Measurements from ENCODE around the gene NCOA1. TPM values are rescaled to one million over a fixed set of nuclear protein-coding genes. Genes with fewer than 3 reads are reported as not detected.

Gene NCOA1
- total and polyA plus RNA-seq, 3 donors from 2014 or later: 52.3 to 124 (median 109) TPM

GRCh38 chr2:24725956-24726355 lies 234.9 kb downstream of the NCOA1 start:
- H3K36me3 ChIP-seq (ENCODE audit: low read depth, missing control alignments): no peaks in the 10 kb centered on the region
- no peak overlapping the region for H3K27ac ChIP-seq
- no peaks in the 10 kb centered on the region for H3K9me3 ChIP-seq
- WGBS, 2 donors: 72 to 80% methylated on average over 3 of the region's 3 CpGs
- TF ChIP-seq POLR2A (IDR thresholded peaks at IDR 0.05): no peak
- no peak for TF ChIP-seq CTCF (IDR thresholded peaks at IDR 0.05)
- no peaks in the 10 kb centered on the region for H3K27me3 ChIP-seq
- peaks cover 9% of the 10 kb centered on the region for H3K4me1 ChIP-seq
- no peak overlapping the region for H3K4me3 ChIP-seq
- no peak for DNase-seq
- intact Hi-C loops (cut with DNase I; ENCODE audit: low total_unique reads): no loop called here

GRCh38 chr2:24730481-24730880 lies 239.4 kb downstream of the NCOA1 start:
- Histone ChIP-seq H3K36me3 (ENCODE audit: low read depth, missing control alignments) (no peaks in the 10 kb centered on the region), H3K27me3 (no peaks in the 10 kb centered on the region), H3K27ac (no peak overlapping the region), H3K4me1 (no peaks in the 10 kb centered on the region), H3K4me3 (no peak overlapping the region), H3K9me3 (no peaks in the 10 kb centered on the region)
- 95 to 98% methylated on average over 7 of the region's 7 CpGs for WGBS, 2 donors
- intact Hi-C loops (cut with DNase I; ENCODE audit: low total_unique reads): no loop called here
- TF ChIP-seq CTCF (IDR thresholded peaks at IDR 0.05) (no peak), POLR2A (IDR thresholded peaks at IDR 0.05) (no peak)
- DNase-seq: no peak

GRCh38 chr2:24731040-24731439 lies 240.0 kb downstream of the NCOA1 start:
- no peaks in the 10 kb centered on the region for H3K9me3 ChIP-seq
- DNase-seq: no peak
- no peaks in the 10 kb centered on the region for H3K27me3 ChIP-seq
- no peaks in the 10 kb centered on the region for H3K4me1 ChIP-seq
- no peaks in the 10 kb centered on the region for H3K36me3 ChIP-seq (ENCODE audit: low read depth, missing control alignments)
- H3K27ac ChIP-seq: no peak overlapping the region
- intact Hi-C loops (cut with DNase I; ENCODE audit: low total_unique reads): no loop called here
- no peak overlapping the region for H3K4me3 ChIP-seq
- TF ChIP-seq CTCF (IDR thresholded peaks at IDR 0.05): no peak
- no peak for TF ChIP-seq POLR2A (IDR thresholded peaks at IDR 0.05)

GRCh38 chr2:24731923-24732322 lies 240.9 kb downstream of the NCOA1 start:
- Histone ChIP-seq H3K36me3 (ENCODE audit: low read depth, missing control alignments) (no peaks in the 10 kb centered on the region), H3K4me3 (no peak overlapping the region), H3K9me3 (no peaks in the 10 kb centered on the region), H3K4me1 (no peaks in the 10 kb centered on the region), H3K27me3 (no peaks in the 10 kb centered on the region), H3K27ac (no peak overlapping the region)
- DNase-seq: no peak
- 90 to 100% methylated on average over 1 of the region's 1 CpG for WGBS, 2 donors
- intact Hi-C loops (cut with DNase I; ENCODE audit: low total_unique reads): no loop called here
- TF ChIP-seq POLR2A (IDR thresholded peaks at IDR 0.05) (no peak), CTCF (IDR thresholded peaks at IDR 0.05) (no peak)

GRCh38 chr2:24734741-24735140 lies 243.7 kb downstream of the NCOA1 start:
- DNase-seq: no peak
- Histone ChIP-seq H3K9me3 (no peaks in the 10 kb centered on the region), H3K27me3 (no peaks in the 10 kb centered on the region), H3K4me1 (no peaks in the 10 kb centered on the region), H3K27ac (no peak overlapping the region), H3K36me3 (ENCODE audit: low read depth, missing control alignments) (no peaks in the 10 kb centered on the region), H3K4me3 (no peak overlapping the region)
- WGBS, 2 donors: 93 to 97% methylated on average over 2 of the region's 2 CpGs
- intact Hi-C loops (cut with DNase I; ENCODE audit: low total_unique reads): no loop called here
- TF ChIP-seq POLR2A (IDR thresholded peaks at IDR 0.05) (no peak), CTCF (IDR thresholded peaks at IDR 0.05) (no peak)

All from testis (tissue), 3 donors.